ENCODE results near the gene ITPR2.

The ITPR2 gene

GRCh38 chr12:26748412-26748740, 84.6 kb downstream of the ITPR2 start:
- TF ChIP-seq SIN3A (IDR thresholded peaks at IDR 0.05; ENCODE audit: borderline replicate concordance, insufficient read depth, low read length) (no peak), TAF1 (IDR thresholded peaks at IDR 0.05; ENCODE audit: borderline replicate concordance, insufficient read depth, low read length) (no peak), FOXP2 (optimal IDR thresholded peaks at IDR 0.05; ENCODE audit: borderline replicate concordance, extremely low read depth, extremely low read length, insufficient read depth) (no peak), REST (IDR thresholded peaks at IDR 0.05; ENCODE audit: insufficient read depth in 1 of 2, low read depth in 2 of 2, low read length in 2 of 2) (no peak), POLR2AphosphoS5 (IDR thresholded peaks at IDR 0.05; ENCODE audit: low read depth, low read length) (no peak)

- TF ChIP-seq POLR2AphosphoS5 (IDR thresholded peaks at IDR 0.05; ENCODE audit: low read depth, low read length) (no peak), FOXP2 (optimal IDR thresholded peaks at IDR 0.05; ENCODE audit: borderline replicate concordance, extremely low read depth, extremely low read length, insufficient read depth) (no peak), SIN3A (IDR thresholded peaks at IDR 0.05; ENCODE audit: borderline replicate concordance, insufficient read depth, low read length) (no peak), REST (IDR thresholded peaks at IDR 0.05; ENCODE audit: insufficient read depth in 1 of 2, low read depth in 2 of 2, low read length in 2 of 2) (no peak), TAF1 (IDR thresholded peaks at IDR 0.05; ENCODE audit: borderline replicate concordance, insufficient read depth, low read length) (no peak)
These were observed 86.8 kb downstream of the ITPR2 start for GRCh38 chr12:26746121-26746714.

- TF ChIP-seq SIN3A (IDR thresholded peaks at IDR 0.05; ENCODE audit: borderline replicate concordance, insufficient read depth, low read length) (no peak), TAF1 (IDR thresholded peaks at IDR 0.05; ENCODE audit: borderline replicate concordance, insufficient read depth, low read length) (no peak), FOXP2 (optimal IDR thresholded peaks at IDR 0.05; ENCODE audit: borderline replicate concordance, extremely low read depth, extremely low read length, insufficient read depth) (no peak), REST (IDR thresholded peaks at IDR 0.05; ENCODE audit: insufficient read depth in 1 of 2, low read depth in 2 of 2, low read length in 2 of 2) (no peak), POLR2AphosphoS5 (IDR thresholded peaks at IDR 0.05; ENCODE audit: low read depth, low read length) (no peak)
These were observed 88.1 kb downstream of the ITPR2 start for GRCh38 chr12:26744697-26745440.

GRCh38 chr12:26744042-26744626, 88.9 kb downstream of the ITPR2 start:
- TF ChIP-seq TAF1 (IDR thresholded peaks at IDR 0.05; ENCODE audit: borderline replicate concordance, insufficient read depth, low read length) (no peak), REST (IDR thresholded peaks at IDR 0.05; ENCODE audit: insufficient read depth in 1 of 2, low read depth in 2 of 2, low read length in 2 of 2) (no peak), FOXP2 (optimal IDR thresholded peaks at IDR 0.05; ENCODE audit: borderline replicate concordance, extremely low read depth, extremely low read length, insufficient read depth) (no peak), POLR2AphosphoS5 (IDR thresholded peaks at IDR 0.05; ENCODE audit: low read depth, low read length) (no peak), SIN3A (IDR thresholded peaks at IDR 0.05; ENCODE audit: borderline replicate concordance, insufficient read depth, low read length) (no peak)

All from PFSK-1 (cell line).